WERI-Rb-1 (cell line): ENCODE measurements around the gene PRSS8.

Experiments
- DNase-seq: peaks from one replicate; pipeline ENCODE4 v3.0.0-alpha.2; 2020
- H3K27ac ChIP-seq: fragments of 250-450 bp; sonication (Bioruptor Pico); 2 replicates; pipeline ENCODE4 v1.5.1; 2020; ENCODE audit warnings: mild to moderate bottlenecking, moderate library complexity
- H3K27me3 ChIP-seq: fragments of 250-450 bp; sonication (Bioruptor Pico); 2 replicates; pipeline ENCODE4 v1.5.1; 2021; ENCODE audit warnings: mild to moderate bottlenecking, low read depth, moderate library complexity; ENCODE audit not compliant: insufficient read depth, severe bottlenecking
- H3K36me3 ChIP-seq: fragments of 250-450 bp; sonication (Bioruptor Pico); 2 replicates; pipeline ENCODE4 v1.5.1; 2020; ENCODE audit warnings: mild to moderate bottlenecking, moderate library complexity
- H3K4me3 ChIP-seq: 2 replicates; pipeline ENCODE4 v1.5.1; 2011; ENCODE audit warnings: low read depth, mild to moderate bottlenecking, control low read depth, low read length
- H3K9me3 ChIP-seq: fragments of 250-450 bp; sonication (Bioruptor Pico); 2 replicates; pipeline ENCODE4 v1.5.1; 2021; ENCODE audit warnings: mild to moderate bottlenecking, moderate library complexity; ENCODE audit not compliant: severe bottlenecking
- TF ChIP-seq, protein P1 (sequence below): IDR thresholded peaks from 2 replicates; pipeline ENCODE4 v1.5.1; 2011; ENCODE audit warnings: low read depth, mild to moderate bottlenecking, control low read depth, inconsistent platforms, low read length

The PRSS8 gene

DNA sequence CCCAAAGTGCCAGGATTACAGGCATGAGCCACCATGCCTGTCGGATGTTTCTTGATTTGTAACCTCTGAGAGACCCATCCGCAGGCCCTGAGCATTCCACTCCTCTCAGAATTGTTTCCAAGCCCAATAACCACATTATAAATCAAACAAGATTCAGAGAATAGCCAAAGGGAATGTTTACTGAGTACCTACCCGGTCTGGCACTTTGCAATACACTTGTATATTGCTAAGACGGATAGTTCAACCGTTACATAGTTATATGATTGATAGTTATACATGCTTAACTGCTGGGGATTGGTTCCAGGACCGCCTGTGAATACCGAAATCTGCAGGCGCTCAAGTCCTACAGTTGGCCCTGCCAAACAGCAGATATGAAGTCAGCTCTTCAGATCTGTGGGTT, 21.1 kb downstream of the PRSS8 start:
- no peak overlapping the region for H3K4me3 ChIP-seq
- DNase-seq: no peak
- TF ChIP-seq, protein P1, sequence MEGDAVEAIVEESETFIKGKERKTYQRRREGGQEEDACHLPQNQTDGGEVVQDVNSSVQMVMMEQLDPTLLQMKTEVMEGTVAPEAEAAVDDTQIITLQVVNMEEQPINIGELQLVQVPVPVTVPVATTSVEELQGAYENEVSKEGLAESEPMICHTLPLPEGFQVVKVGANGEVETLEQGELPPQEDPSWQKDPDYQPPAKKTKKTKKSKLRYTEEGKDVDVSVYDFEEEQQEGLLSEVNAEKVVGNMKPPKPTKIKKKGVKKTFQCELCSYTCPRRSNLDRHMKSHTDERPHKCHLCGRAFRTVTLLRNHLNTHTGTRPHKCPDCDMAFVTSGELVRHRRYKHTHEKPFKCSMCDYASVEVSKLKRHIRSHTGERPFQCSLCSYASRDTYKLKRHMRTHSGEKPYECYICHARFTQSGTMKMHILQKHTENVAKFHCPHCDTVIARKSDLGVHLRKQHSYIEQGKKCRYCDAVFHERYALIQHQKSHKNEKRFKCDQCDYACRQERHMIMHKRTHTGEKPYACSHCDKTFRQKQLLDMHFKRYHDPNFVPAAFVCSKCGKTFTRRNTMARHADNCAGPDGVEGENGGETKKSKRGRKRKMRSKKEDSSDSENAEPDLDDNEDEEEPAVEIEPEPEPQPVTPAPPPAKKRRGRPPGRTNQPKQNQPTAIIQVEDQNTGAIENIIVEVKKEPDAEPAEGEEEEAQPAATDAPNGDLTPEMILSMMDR: no peak
- H3K9me3 ChIP-seq: no peaks in the 10 kb centered on the region
- H3K27me3 ChIP-seq: no peaks in the 10 kb centered on the region
- H3K27ac ChIP-seq: no peak overlapping the region
- H3K36me3 ChIP-seq: peaks cover 50% of the 10 kb centered on the region

GRCh38 chr16:31113121-31114120, 22.1 kb downstream of the PRSS8 start:
- no peaks in the 10 kb centered on the region for H3K27me3 ChIP-seq
- H3K36me3 ChIP-seq: peaks cover 46% of the 10 kb centered on the region
- no peak for DNase-seq
- H3K9me3 ChIP-seq: no peaks in the 10 kb centered on the region
- no peak overlapping the region for H3K4me3 ChIP-seq
- no peak overlapping the region for H3K27ac ChIP-seq
- TF ChIP-seq, protein P1: no peak

DNA sequence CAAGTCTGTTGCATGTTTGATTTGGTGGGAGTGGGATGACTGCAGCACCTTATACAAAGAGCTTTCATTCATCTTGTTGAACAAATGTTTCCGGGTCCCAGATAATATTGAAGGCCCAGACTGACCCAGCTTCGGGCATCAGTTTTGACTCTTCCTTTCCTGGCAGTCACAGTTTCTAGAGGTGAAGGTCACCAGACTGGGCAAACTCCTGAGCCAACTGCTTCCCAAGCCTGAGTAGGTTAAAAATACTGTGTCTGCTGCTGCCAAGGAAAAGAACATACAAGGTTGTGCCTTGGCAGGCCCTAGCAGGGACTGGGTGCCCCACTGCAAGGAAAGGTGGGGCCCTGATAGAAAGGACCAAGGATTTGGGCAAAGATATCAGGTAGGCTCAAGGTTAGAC, 22.8 kb downstream of the PRSS8 start:
- no peaks in the 10 kb centered on the region for H3K9me3 ChIP-seq
- H3K27ac ChIP-seq: no peak overlapping the region
- DNase-seq: no peak
- H3K27me3 ChIP-seq: no peaks in the 10 kb centered on the region
- H3K4me3 ChIP-seq: no peak overlapping the region
- TF ChIP-seq, protein P1: no peak
- peaks cover 44% of the 10 kb centered on the region for H3K36me3 ChIP-seq

GRCh38 chr16:31111881-31112466, 23.6 kb downstream of the PRSS8 start:
- Histone ChIP-seq H3K36me3 (peaks cover 44% of the 10 kb centered on the region), H3K27me3 (no peaks in the 10 kb centered on the region), H3K9me3 (no peaks in the 10 kb centered on the region), H3K27ac (no peak overlapping the region), H3K4me3 (no peak overlapping the region)
- TF ChIP-seq, protein P1: no peak
- no peak for DNase-seq

DNA sequence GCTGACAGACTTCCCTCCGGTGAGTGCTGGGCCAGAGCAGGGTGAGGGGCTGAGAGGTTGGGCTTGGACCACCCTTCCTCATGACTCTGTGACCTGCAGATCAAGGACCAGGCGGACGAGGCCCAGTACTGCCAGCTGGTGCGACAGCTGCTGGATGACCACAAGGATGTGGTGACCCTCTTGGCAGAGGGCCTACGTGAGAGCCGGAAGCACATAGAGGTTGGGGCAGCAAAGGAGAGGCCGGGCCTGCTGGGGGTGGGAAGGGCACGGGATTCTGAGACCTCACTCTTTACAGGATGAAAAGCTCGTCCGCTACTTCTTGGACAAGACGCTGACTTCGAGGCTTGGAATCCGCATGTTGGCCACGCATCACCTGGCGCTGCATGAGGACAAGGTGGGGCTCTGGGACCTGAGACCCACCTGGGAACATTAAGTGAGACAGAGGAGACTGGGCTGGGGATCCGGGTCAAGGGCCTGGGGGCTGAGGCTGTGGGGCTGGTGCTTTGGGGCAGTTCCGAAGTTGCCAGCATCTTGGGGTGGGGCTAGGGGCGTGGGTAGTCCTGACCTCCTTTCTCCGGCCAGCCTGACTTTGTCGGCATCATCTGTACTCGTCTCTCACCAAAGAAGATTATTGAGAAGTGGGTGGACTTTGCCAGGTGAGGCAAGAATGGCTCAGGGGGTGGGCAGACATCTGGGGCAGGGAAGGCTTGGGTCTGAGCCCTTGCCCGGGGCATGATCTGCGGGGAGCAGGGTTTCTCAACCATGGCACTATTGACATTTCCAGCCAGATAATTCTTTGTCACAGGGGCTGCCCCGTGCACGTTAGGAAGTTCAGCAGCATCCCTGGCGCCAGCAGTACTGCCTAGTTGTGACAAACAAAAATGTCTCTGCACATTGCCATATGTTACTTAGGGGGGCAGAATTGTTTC, 25.2 kb downstream of the PRSS8 start:
- Histone ChIP-seq H3K27me3 (no peaks in the 10 kb centered on the region), H3K9me3 (no peaks in the 10 kb centered on the region), H3K36me3 (peaks cover 44% of the 10 kb centered on the region), H3K27ac (no peak overlapping the region), H3K4me3 (no peak overlapping the region)
- DNase-seq: no peak
- TF ChIP-seq, protein P1: no peak
